Spleen (tissue), 11 donors: ENCODE measurements around the gene ZNF385B. TPM values are rescaled to one million over a fixed set of nuclear protein-coding genes. Genes with fewer than 3 reads are reported as not detected.

Experiments
- DNase-seq: peaks from one replicate; pipeline ENCODE4 v3.0.0-alpha.2; 2020
- H3K27ac ChIP-seq, 8 donors: fragments of 200-600 bp; sonication (generic) in 7 of 8; 1 replicate in 4 of 8; 2 replicates in 4 of 8; pipeline versions ENCODE4 v1.5.0 to v1.8.0; 2016 to 2021; ENCODE audit warnings: inconsistent platforms in 4 of 8, mild to moderate bottlenecking in 4 of 8, moderate library complexity in 1 of 8
- H3K27me3 ChIP-seq, 7 donors: fragments of 200-600 bp; sonication (generic) in 6 of 7; replicated peaks in 1 of 7; 1 replicate in 4 of 7; 2 replicates in 3 of 7; pipeline versions ENCODE4 v1.5.0 to v1.8.0; 2016 to 2021; ENCODE audit warnings: inconsistent platforms in 3 of 7, mild to moderate bottlenecking in 1 of 7
- H3K36me3 ChIP-seq, 6 donors: fragments of 200-600 bp; sonication (generic) in 5 of 6; 1 replicate in 4 of 6; 2 replicates in 2 of 6; pipeline versions ENCODE4 v1.5.0 to v1.8.0; 2016 to 2021; ENCODE audit warnings: inconsistent platforms in 2 of 6
- H3K4me1 ChIP-seq, 6 donors: fragments of 200-600 bp; sonication (generic) in 5 of 6; 1 replicate in 3 of 6; 2 replicates in 3 of 6; pipeline versions ENCODE4 v1.5.0 to v1.8.0; 2016 to 2021; ENCODE audit warnings: inconsistent platforms in 3 of 6
- H3K4me3 ChIP-seq, 8 donors: fragments of 200-600 bp; sonication (generic) in 7 of 8; 1 replicate in 4 of 8; 2 replicates in 4 of 8; pipeline versions ENCODE4 v1.5.0 to v1.8.0; 2016 to 2021; ENCODE audit warnings: inconsistent platforms in 4 of 8, mild to moderate bottlenecking in 4 of 8, moderate library complexity in 2 of 8
- H3K9me3 ChIP-seq, 8 donors: fragments of 200-600 bp; sonication (generic) in 7 of 8; 1 replicate in 4 of 8; 2 replicates in 4 of 8; pipeline versions ENCODE4 v1.5.0 to v1.8.0; 2016 to 2021; ENCODE audit warnings: inconsistent platforms in 4 of 8
- CTCF ChIP-seq, 11 experiments: fragments of 200-600 bp in 7 of 11; fragments of 450-650 bp in 4 of 11; sonication (generic) in 4 of 11; IDR thresholded peaks in 8 of 11; conservative IDR thresholded peaks in 3 of 11; 1 replicate in 7 of 11; 2 replicates in 4 of 11; pipeline versions ENCODE4 v1.4.0 to v1.8.0; 2016 to 2021; ENCODE audit warnings: antibody characterized with exemption in 11 of 11, inconsistent platforms in 4 of 11, mild to moderate bottlenecking in 1 of 11
- POLR2A ChIP-seq, 3 donors: fragments of 450-650 bp; IDR thresholded peaks; one replicate each; pipeline ENCODE4 v1.5.1; 2017; ENCODE audit warnings: antibody characterized with exemption in 3 of 3, mild to moderate bottlenecking in 1 of 3
- POLR2AphosphoS5 ChIP-seq, 3 donors: sonication (generic); formaldehyde crosslinking; IDR thresholded peaks; one replicate each; pipeline ENCODE4 v1.5.1; 2017; ENCODE audit warnings: antibody characterized with exemption in 3 of 3
- WGBS, 5 donors: extraction: QIAGEN DNeasy Blood & Tissue Kit in 3 of 5; methylation state at CpG; one replicate each; pipeline versions ENCODE4 v1.1.5 to v1.1.7; 2013 to 2018; 5-methylcytosine and 5-hydroxymethylcytosine counted together
- intact Hi-C: fragments of 100-400 bp; cut with DNase I; formaldehyde crosslinking; loops from one replicate; pipeline ENCODE4 v1.15.0; 2023; ENCODE audit warnings: low total_unique reads
- polyA plus RNA-seq, 3 donors: library from polyadenylated mRNA; stranded (reverse); fragments of 200-250 nt; gene quantifications; one replicate each; pipeline ENCODE4 v1.2.1, GENCODE V29; 2013
- total RNA-seq, 7 donors: library from RNA; depleted of rRNA in 3 of 7; stranded (reverse); fragments of >200 nt in 3 of 7; fragmentation: NEBNext Ultra II Directional in 4 of 7; extraction: Animal tissue kit (Norgen Biotek cat#: 25700) in 4 of 7; gene quantifications; one replicate each; pipeline versions ENCODE4 v1.1.0 to v1.2.1, GENCODE V29; 2016 to 2021
- donor health status: healthy with polysubstance abuse.
- donor health status: DM: no; HTN: no; CAD: no; lungs with moderate emphysema.
- donor health status: DM: no; HTN: no; CAD: no.
- donor health status: Bipolar disorder and iron deficiency.
- donor health status: healthy.
- donor health status: DM: no; HTN: no; CAD: no.
- donor health status: DM: yes; HTN: yes; CAD: no.

The ZNF385B gene
- total and polyA plus RNA-seq, 10 donors = 0.03 to 4.3 (median 0.37) TPM; not detected in 3

GRCh38 chr2:179771791-179772190, 89.6 kb downstream of the ZNF385B start:
- 84 to 91% (median 86%) methylated on average over 4 of the region's 4 CpGs for WGBS, 5 donors
- H3K27ac ChIP-seq = no peak overlapping the region
- TF ChIP-seq POLR2AphosphoS5 (IDR thresholded peaks at IDR 0.05) (no peak), POLR2A (IDR thresholded peaks at IDR 0.05) (no peak), CTCF (IDR thresholded peaks at IDR 0.05 in 8 of 11, conservative IDR thresholded peaks at IDR 0.05 in 3 of 11) (no peak)
- H3K36me3 ChIP-seq = no peaks in the 10 kb centered on the region
- no peaks in the 10 kb centered on the region for H3K4me1 ChIP-seq
- peaks cover 0 to 5% (median 0%) of the 10 kb centered on the region in 7 donors for H3K27me3 ChIP-seq
- intact Hi-C loops = no loop called here
- DNase-seq = no peak
- H3K4me3 ChIP-seq = no peak overlapping the region
- H3K9me3 ChIP-seq = no peaks in the 10 kb centered on the region

- WGBS, 5 donors = 39 to 73% (median 52%) methylated on average over 1 of the region's 1 CpG
- intact Hi-C loops = no loop called here
- Histone ChIP-seq H3K36me3 (no peaks in the 10 kb centered on the region), H3K9me3 (no peaks in the 10 kb centered on the region), H3K4me3 (no peak overlapping the region), H3K4me1 (no peaks in the 10 kb centered on the region), H3K27ac (no peak overlapping the region), H3K27me3 (peaks cover 0 to 6% (median 0%) of the 10 kb centered on the region in 7 donors)
- DNase-seq = no peak
- no peak for TF ChIP-seq POLR2A (IDR thresholded peaks at IDR 0.05)
- TF ChIP-seq POLR2AphosphoS5 (IDR thresholded peaks at IDR 0.05) = no peak
- no peak for TF ChIP-seq CTCF (IDR thresholded peaks at IDR 0.05 in 8 of 11, conservative IDR thresholded peaks at IDR 0.05 in 3 of 11)
Measured at GRCh38 chr2:179770029-179770428, 91.4 kb downstream of the ZNF385B start.

- no peak for DNase-seq
- 74 to 89% (median 80%) methylated on average over 8 of the region's 8 CpGs for WGBS, 5 donors
Measured at GRCh38 chr2:179769323-179769722, 92.1 kb downstream of the ZNF385B start.

GRCh38 chr2:179768765-179769164, 92.6 kb downstream of the ZNF385B start:
- 41 to 82% (median 64%) methylated on average over 1 of the region's 1 CpG for WGBS, 5 donors
- Histone ChIP-seq H3K4me3 (no peak overlapping the region), H3K27ac (no peak overlapping the region), H3K27me3 (peaks cover 0 to 6% (median 0%) of the 10 kb centered on the region in 7 donors), H3K9me3 (peaks cover 0 to 8% (median 2%) of the 10 kb centered on the region in 8 donors), H3K4me1 (no peaks in the 10 kb centered on the region), H3K36me3 (no peaks in the 10 kb centered on the region)
- intact Hi-C loops = no loop called here
- TF ChIP-seq POLR2A (IDR thresholded peaks at IDR 0.05) = no peak
- no peak for TF ChIP-seq POLR2AphosphoS5 (IDR thresholded peaks at IDR 0.05)
- TF ChIP-seq CTCF (IDR thresholded peaks at IDR 0.05 in 8 of 11, conservative IDR thresholded peaks at IDR 0.05 in 3 of 11) = no peak
- DNase-seq = no peak

More at GRCh38 chr2:179769323-179769722, 92.1 kb downstream of the ZNF385B start:
- Histone ChIP-seq H3K9me3 (peaks cover 0 to 2% (median under 1%) of the 10 kb centered on the region in 8 donors), H3K36me3 (no peaks in the 10 kb centered on the region), H3K27me3 (peaks cover 0 to 6% (median 0%) of the 10 kb centered on the region in 7 donors), H3K4me1 (no peaks in the 10 kb centered on the region), H3K27ac (no peak overlapping the region), H3K4me3 (no peak overlapping the region)
- TF ChIP-seq POLR2AphosphoS5 (IDR thresholded peaks at IDR 0.05) = no peak
- TF ChIP-seq CTCF (IDR thresholded peaks at IDR 0.05 in 8 of 11, conservative IDR thresholded peaks at IDR 0.05 in 3 of 11) = no peak
- no peak for TF ChIP-seq POLR2A (IDR thresholded peaks at IDR 0.05)
- intact Hi-C loops = no loop called here
